Neural cell (in vitro differentiated cells): Measurements from ENCODE around the gene DAZAP1. TPM values are rescaled to one million over a fixed set of nuclear protein-coding genes. Genes with fewer than 3 reads are reported as not detected.

Experiments
- H2AFZ ChIP-seq: fragments of 200-600, 300-800 bp; sonication (generic), shearing (Covaris generic); 2 replicates; pipeline ENCODE4 v1.6.0; 2014; ENCODE audit warnings: low read depth, mild to moderate bottlenecking, antibody characterized with exemption, low read length, moderate library complexity
- H3F3A ChIP-seq: fragments of 200-600 bp; shearing (Covaris generic); 2 replicates; pipeline ENCODE4 v1.6.1; 2016; ENCODE audit warnings: mild to moderate bottlenecking, moderate library complexity, mixed read lengths, antibody characterized with exemption, low read length; ENCODE audit not compliant: insufficient read depth, poor library complexity, severe bottlenecking
- H3K27ac ChIP-seq: fragments of 200-600, 300-800 bp; sonication (generic), shearing (Covaris generic); 2 replicates; pipeline ENCODE4 v1.5.1; 2014; ENCODE audit warnings: mild to moderate bottlenecking, low read length, moderate library complexity
- H3K27me3 ChIP-seq: fragments of 300-800, 200-600 bp; sonication (generic), shearing (Covaris generic); 2 replicates; pipeline ENCODE4 v1.6.0; 2014; ENCODE audit warnings: mild to moderate bottlenecking, low read depth, low read length, moderate library complexity; ENCODE audit not compliant: insufficient read depth
- H3K36me3 ChIP-seq: fragments of 300-800, 200-600 bp; sonication (generic), shearing (Covaris generic); 2 replicates; pipeline ENCODE4 v1.5.1; 2014; ENCODE audit warnings: mild to moderate bottlenecking, antibody characterized with exemption, low read length, moderate library complexity; ENCODE audit not compliant: insufficient read depth
- H3K4me2 ChIP-seq: fragments of 300-800, 200-600 bp; sonication (generic), shearing (Covaris generic); 2 replicates; pipeline ENCODE4 v1.6.0; 2014; ENCODE audit warnings: mild to moderate bottlenecking, low read length
- H3K4me3 ChIP-seq: fragments of 300-800, 200-600 bp; sonication (generic), shearing (Covaris generic); 2 replicates; pipeline ENCODE4 v1.5.1; 2014; ENCODE audit warnings: mild to moderate bottlenecking, low read length, moderate library complexity
- H3K79me2 ChIP-seq: fragments of 200-600 bp; shearing (Covaris generic); replicated peaks from 2 replicates; pipeline ENCODE4 v1.6.0; 2014; ENCODE audit warnings: mild to moderate bottlenecking, low read length, moderate library complexity; ENCODE audit not compliant: insufficient read depth
- H3K9ac ChIP-seq: fragments of 300-800, 200-600 bp; sonication (generic), shearing (Covaris generic); 2 replicates; pipeline ENCODE4 v1.6.1; 2016; ENCODE audit warnings: mild to moderate bottlenecking, low read length, mixed read lengths
- H3K9me2 ChIP-seq: fragments of 200-600 bp; shearing (Covaris generic); 2 replicates; pipeline ENCODE4 v1.6.1; 2016; ENCODE audit warnings: mild to moderate bottlenecking, low read length, mixed read lengths; ENCODE audit not compliant: insufficient read depth
- H3K9me3 ChIP-seq: fragments of 200-600, 300-800 bp; sonication (generic), shearing (Covaris generic); 2 replicates; pipeline ENCODE4 v1.6.1; 2016; ENCODE audit warnings: mild to moderate bottlenecking, mixed run types, low read length, moderate library complexity, mixed read lengths
- H4K20me1 ChIP-seq: fragments of 200-600 bp; shearing (Covaris generic); 2 replicates; pipeline ENCODE4 v1.6.1; 2016; ENCODE audit warnings: mild to moderate bottlenecking, mixed run types; ENCODE audit not compliant: insufficient read depth
- EP300 ChIP-seq: fragments of 450-650 bp; conservative IDR thresholded peaks from 2 replicates; pipeline ENCODE4 v1.6.1; 2014; ENCODE audit warnings: antibody characterized with exemption, mild to moderate bottlenecking, moderate library complexity; ENCODE audit not compliant: poor library complexity, severe bottlenecking
- EZH2 ChIP-seq: fragments of 200-600, 300-800 bp; shearing (Covaris generic), sonication (generic); IDR thresholded peaks from 2 replicates; pipeline ENCODE4 v1.6.1; 2014; ENCODE audit warnings: antibody characterized with exemption, low read length, borderline replicate concordance, mild to moderate bottlenecking; ENCODE audit not compliant: insufficient read depth, poor library complexity, severe bottlenecking
- MXI1 ChIP-seq: fragments of 450-650 bp; conservative IDR thresholded peaks from 2 replicates; pipeline ENCODE4 v1.6.1; 2014; ENCODE audit warnings: antibody characterized with exemption, mild to moderate bottlenecking; ENCODE audit not compliant: poor library complexity, severe bottlenecking
- POLR2AphosphoS5 ChIP-seq: IDR thresholded peaks from 2 replicates; pipeline ENCODE4 v1.6.1; 2012
- RAD21 ChIP-seq: fragments of 450-650 bp; conservative IDR thresholded peaks from 2 replicates; pipeline ENCODE4 v1.6.1; 2014; ENCODE audit warnings: antibody characterized with exemption, mild to moderate bottlenecking, moderate library complexity
- SMC3 ChIP-seq: fragments of 450-650 bp; conservative IDR thresholded peaks from 2 replicates; pipeline ENCODE4 v1.6.1; 2014; ENCODE audit warnings: antibody characterized with exemption, mild to moderate bottlenecking, moderate library complexity; ENCODE audit not compliant: poor library complexity
- TAF1 ChIP-seq: IDR thresholded peaks from 2 replicates; pipeline ENCODE4 v1.6.1; 2012; ENCODE audit warnings: low read depth
- polyA plus RNA-seq: library from polyadenylated mRNA; depleted of rRNA; stranded (reverse); fragments of >200 nt; gene quantifications from 2 replicates; pipeline ENCODE4 v1.2.3, GENCODE V29; 2014
- TF ChIP-seq, protein P1 (sequence below): IDR thresholded peaks from 2 replicates; pipeline ENCODE4 v1.6.1; 2012; ENCODE audit warnings: borderline replicate concordance
- TF ChIP-seq, protein P2 (sequence below): fragments of 450-650 bp; IDR thresholded peaks from 2 replicates; pipeline ENCODE4 v1.5.1; 2014; ENCODE audit warnings: antibody characterized with exemption, mild to moderate bottlenecking, moderate library complexity; ENCODE audit not compliant: poor library complexity, severe bottlenecking

Gene DAZAP1
- polyA plus RNA-seq, 1 donor from 2014 or later: 60.5 TPM

DNA sequence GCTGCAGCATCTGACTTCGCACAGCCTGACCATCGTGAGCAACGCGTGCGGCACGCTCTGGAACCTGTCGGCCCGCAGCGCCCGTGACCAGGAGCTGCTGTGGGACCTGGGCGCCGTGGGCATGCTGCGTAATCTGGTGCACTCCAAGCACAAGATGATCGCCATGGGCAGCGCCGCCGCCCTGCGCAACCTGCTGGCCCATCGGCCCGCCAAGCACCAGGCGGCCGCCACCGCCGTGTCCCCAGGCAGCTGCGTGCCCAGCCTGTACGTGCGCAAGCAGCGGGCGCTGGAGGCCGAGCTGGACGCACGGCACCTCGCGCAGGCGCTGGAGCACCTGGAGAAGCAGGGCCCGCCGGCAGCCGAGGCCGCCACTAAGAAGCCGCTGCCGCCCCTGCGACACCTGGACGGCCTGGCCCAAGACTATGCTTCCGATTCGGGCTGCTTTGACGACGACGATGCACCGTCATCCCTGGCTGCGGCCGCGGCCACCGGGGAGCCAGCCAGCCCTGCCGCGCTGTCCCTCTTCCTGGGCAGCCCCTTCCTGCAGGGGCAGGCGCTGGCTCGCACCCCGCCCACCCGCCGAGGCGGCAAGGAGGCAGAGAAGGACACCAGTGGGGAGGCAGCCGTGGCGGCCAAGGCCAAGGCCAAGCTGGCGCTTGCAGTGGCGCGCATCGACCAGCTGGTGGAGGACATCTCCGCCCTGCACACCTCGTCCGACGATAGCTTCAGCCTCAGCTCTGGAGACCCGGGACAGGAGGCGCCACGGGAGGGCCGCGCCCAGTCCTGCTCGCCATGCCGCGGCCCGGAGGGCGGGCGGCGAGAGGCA lies 58.0 kb downstream of the DAZAP1 start:
- Histone ChIP-seq H3F3A (no peaks in the 10 kb centered on the region), H2AFZ (no peak overlapping the region), H3K27me3 (no peaks in the 10 kb centered on the region), H3K36me3 (peaks cover 6% of the 10 kb centered on the region), H3K4me3 (no peak overlapping the region), H3K9me3 (no peaks in the 10 kb centered on the region), H3K27ac (no peak overlapping the region), H3K4me2 (no peak overlapping the region), H3K79me2 (peaks cover 5% of the 10 kb centered on the region), H4K20me1 (peaks cover 39% of the 10 kb centered on the region), H3K9ac (no peak overlapping the region), H3K9me2 (no peaks in the 10 kb centered on the region)
- TF ChIP-seq POLR2AphosphoS5 (peak; percentile 15), SMC3 (no peak), EP300 (no peak), MXI1 (no peak), RAD21 (no peak), TAF1 (no peak), EZH2 (no peak)
- TF ChIP-seq, protein P1, sequence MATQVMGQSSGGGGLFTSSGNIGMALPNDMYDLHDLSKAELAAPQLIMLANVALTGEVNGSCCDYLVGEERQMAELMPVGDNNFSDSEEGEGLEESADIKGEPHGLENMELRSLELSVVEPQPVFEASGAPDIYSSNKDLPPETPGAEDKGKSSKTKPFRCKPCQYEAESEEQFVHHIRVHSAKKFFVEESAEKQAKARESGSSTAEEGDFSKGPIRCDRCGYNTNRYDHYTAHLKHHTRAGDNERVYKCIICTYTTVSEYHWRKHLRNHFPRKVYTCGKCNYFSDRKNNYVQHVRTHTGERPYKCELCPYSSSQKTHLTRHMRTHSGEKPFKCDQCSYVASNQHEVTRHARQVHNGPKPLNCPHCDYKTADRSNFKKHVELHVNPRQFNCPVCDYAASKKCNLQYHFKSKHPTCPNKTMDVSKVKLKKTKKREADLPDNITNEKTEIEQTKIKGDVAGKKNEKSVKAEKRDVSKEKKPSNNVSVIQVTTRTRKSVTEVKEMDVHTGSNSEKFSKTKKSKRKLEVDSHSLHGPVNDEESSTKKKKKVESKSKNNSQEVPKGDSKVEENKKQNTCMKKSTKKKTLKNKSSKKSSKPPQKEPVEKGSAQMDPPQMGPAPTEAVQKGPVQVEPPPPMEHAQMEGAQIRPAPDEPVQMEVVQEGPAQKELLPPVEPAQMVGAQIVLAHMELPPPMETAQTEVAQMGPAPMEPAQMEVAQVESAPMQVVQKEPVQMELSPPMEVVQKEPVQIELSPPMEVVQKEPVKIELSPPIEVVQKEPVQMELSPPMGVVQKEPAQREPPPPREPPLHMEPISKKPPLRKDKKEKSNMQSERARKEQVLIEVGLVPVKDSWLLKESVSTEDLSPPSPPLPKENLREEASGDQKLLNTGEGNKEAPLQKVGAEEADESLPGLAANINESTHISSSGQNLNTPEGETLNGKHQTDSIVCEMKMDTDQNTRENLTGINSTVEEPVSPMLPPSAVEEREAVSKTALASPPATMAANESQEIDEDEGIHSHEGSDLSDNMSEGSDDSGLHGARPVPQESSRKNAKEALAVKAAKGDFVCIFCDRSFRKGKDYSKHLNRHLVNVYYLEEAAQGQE: no peak
- TF ChIP-seq, protein P2, sequence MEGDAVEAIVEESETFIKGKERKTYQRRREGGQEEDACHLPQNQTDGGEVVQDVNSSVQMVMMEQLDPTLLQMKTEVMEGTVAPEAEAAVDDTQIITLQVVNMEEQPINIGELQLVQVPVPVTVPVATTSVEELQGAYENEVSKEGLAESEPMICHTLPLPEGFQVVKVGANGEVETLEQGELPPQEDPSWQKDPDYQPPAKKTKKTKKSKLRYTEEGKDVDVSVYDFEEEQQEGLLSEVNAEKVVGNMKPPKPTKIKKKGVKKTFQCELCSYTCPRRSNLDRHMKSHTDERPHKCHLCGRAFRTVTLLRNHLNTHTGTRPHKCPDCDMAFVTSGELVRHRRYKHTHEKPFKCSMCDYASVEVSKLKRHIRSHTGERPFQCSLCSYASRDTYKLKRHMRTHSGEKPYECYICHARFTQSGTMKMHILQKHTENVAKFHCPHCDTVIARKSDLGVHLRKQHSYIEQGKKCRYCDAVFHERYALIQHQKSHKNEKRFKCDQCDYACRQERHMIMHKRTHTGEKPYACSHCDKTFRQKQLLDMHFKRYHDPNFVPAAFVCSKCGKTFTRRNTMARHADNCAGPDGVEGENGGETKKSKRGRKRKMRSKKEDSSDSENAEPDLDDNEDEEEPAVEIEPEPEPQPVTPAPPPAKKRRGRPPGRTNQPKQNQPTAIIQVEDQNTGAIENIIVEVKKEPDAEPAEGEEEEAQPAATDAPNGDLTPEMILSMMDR: peak; percentile 26

DNA sequence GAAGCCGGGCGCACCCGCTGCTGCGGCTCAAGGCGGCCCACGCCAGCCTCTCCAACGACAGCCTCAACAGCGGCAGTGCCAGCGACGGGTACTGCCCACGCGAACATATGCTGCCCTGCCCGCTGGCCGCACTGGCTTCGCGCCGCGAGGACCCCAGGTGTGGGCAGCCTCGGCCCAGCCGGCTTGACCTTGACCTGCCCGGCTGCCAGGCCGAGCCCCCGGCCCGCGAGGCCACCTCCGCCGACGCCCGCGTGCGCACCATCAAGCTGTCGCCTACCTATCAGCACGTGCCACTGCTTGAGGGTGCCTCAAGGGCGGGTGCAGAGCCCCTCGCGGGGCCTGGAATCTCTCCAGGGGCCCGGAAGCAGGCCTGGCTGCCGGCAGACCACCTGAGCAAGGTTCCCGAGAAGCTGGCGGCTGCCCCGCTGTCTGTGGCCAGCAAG lies 58.7 kb downstream of the DAZAP1 start:
- peaks cover 39% of the 10 kb centered on the region for H4K20me1 ChIP-seq

More for the DNA sequence above, 58.7 kb downstream of the DAZAP1 start:
- no peaks in the 10 kb centered on the region for H3K36me3 ChIP-seq
- no peak overlapping the region for H3K9ac ChIP-seq
- TF ChIP-seq, protein P1: no peak
- TF ChIP-seq EP300: no peak
- TF ChIP-seq EZH2: no peak
- no peak for TF ChIP-seq RAD21
- TF ChIP-seq POLR2AphosphoS5: no peak
- no peak for TF ChIP-seq TAF1
- TF ChIP-seq SMC3: no peak
- no peak for TF ChIP-seq MXI1
- TF ChIP-seq, protein P2: no peak
- no peak overlapping the region for H3K4me3 ChIP-seq
- no peaks in the 10 kb centered on the region for H3K27me3 ChIP-seq
- H3K27ac ChIP-seq: no peak overlapping the region
- peaks cover 5% of the 10 kb centered on the region for H3K79me2 ChIP-seq
- no peaks in the 10 kb centered on the region for H3F3A ChIP-seq
- no peaks in the 10 kb centered on the region for H3K9me2 ChIP-seq
- no peak overlapping the region for H3K4me2 ChIP-seq
- H3K9me3 ChIP-seq: no peaks in the 10 kb centered on the region
- no peak overlapping the region for H2AFZ ChIP-seq
